CMK (cell line): ENCODE data around the gene TMEM141.
A peak's percentile ranks its signal among the peaks of the same experiment; 100 is the strongest.

Source experiments
- DNase-seq: peaks from one replicate; pipeline ENCODE4 v3.0.0-alpha.2; 2010; ENCODE audit warnings: low read depth

Gene TMEM141

DNA sequence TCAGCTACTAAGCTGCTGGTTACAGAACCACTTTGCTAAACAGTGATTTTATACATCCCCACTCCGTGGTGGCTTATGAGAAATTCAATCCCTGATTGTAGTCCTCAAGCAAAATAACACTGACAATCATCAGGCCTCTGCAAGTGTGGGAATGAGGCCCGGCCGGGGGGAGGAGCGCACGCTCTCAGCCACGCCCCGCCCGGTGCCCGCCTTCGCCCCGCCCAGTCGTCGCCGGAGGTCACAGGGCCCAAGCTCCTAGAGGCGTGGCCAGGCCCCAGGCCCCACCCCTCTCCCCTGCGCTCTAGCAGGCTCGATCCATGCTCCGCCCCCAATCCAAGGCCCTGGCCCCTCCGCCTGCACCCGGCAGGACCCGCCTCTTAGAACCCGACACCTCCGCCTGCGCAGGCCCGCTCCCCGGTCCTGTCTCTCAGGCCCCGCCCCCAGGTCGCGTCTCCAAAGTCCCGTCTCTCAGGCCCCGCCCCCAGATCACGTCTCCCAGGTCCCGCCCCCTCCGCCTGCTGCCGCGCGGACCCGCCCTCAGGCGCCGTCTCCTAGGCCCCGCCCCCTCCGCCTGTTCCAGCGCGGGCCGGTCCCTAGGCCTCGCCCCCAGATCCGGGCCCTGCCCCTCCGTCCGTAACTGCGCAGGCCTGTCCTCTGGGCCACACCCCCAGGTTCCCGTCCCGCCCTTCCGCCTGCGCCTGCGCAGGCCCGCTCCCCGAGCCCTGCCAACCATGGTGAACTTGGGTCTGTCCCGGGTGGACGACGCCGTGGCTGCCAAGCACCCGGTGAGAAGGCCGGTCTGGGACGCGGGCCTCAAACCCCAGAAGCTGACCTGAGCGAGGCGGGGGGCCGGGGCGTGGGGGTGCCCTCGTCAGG, at the start of gene TMEM141:
TSS of gene TMEM141 (plus strand) at position 705 of the 876 bp plus-strand sequence. CDS start at position 732, 27 bp downstream.
- peak; percentile 98 for DNase-seq

DNA sequence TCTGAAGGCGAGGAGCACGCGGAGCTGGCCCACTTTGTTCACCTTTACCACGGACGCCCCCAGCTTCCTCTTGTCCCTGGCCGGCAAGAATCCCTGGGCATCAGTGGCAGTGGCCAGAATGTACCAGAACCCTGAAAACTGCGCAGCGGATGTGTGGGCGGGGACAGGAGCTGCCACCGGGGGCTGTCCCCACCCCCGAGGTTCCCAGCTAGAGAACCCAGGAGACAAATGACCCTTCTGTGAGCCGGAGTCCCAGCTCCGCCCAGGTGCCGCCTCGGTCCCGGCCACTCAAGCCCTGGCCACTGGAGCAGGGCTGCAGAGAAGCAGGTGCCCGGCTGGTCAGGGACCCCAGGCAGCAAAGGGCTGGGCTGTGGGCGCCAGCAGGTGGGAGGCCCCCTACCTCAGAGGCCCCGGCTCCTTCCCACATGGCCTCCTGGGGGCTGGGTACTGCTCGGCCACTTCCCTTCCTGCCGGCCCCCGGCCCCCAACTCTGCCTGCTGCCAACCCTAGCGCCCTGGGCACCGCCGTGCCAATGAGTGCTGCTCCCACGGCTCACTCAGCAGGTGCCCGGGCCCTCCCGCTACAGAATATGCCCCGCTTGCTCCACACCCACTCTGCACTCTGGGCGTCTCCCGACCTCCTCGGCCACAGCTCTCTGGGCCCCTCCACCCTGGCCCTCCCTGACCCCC, 49.1 kb upstream of the TMEM141 start:
- no peak for DNase-seq

DNA sequence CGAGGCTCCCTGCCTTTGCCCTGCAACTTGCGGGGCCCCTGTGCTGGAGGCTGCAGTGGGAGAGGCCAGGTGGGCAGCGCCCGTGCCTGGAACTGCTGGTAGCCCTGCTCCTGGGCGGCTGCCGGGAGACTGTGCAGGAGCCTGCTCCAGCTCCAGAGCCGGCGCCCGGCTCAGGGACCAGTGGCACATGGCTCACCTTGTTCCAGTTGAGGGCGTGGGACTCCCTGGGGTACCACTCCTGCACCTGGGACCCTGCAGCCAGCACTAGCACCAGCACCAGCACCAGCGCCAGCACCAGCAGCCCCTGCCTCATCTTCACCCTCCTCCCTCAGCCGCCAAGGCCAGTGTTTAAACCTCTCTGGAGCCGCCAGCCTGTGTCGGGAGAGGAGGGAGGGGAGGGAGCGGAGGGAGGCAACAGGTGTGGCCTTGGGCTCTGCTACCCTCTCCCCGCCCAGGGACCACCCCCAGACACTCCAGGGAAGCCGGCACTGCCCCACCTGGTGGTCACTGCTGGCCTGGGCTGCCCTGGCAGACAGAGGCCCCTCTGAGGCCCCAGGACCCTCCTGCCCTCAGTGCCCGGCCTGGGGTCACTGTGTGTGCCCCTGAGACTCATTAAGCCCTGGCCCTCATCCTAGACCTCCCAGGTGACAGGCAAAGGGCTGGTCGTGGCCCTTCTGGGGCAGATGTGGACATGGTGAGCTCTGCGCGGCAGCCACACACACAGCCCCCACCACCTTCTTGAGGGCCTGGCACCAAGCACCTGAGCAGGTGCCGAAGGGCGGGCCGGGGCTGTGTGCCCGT, 48.4 kb upstream of the TMEM141 start, which contains the start of gene LCN10:
TSS of gene LCN10 (minus strand) at position 350 of the 801 bp plus-strand sequence. CDS start at position 313, 37 bp downstream.
- no peak for DNase-seq

GRCh38 chr9:136743639-136744211, 47.4 kb upstream of the TMEM141 start:
- DNase-seq: no peak

- no peak for DNase-seq
These were observed 46.4 kb upstream of the TMEM141 start for GRCh38 chr9:136744773-136745172.

- DNase-seq: no peak
These were observed 45.6 kb upstream of the TMEM141 start for GRCh38 chr9:136745389-136746154.

GRCh38 chr9:136746155-136746490, 45.0 kb upstream of the TMEM141 start:
- DNase-seq: no peak

- DNase-seq: no peak
These were observed 44.5 kb upstream of the TMEM141 start for GRCh38 chr9:136746621-136747020.

- no peak for DNase-seq
These were observed 43.7 kb upstream of the TMEM141 start for GRCh38 chr9:136747161-136748060.

DNA sequence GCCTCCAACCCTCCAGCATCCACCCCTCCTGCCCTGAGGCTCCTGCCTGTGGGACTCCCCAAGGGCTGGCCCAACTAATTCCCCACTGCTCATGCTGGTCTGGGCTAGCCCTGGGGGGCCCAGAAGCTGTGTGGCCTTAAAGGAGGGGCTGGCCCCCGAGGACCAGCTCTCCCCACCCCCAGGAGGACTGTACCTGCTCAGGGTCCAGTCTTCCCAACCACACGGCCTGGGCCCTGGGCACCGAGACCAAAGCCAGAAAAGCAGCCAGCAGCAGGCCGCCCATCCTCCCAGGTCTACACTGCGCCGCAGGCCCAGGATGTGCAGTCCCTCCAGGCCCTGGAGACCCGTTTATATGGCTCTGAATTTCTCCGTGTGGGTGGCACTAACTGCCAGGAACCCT, 42.9 kb upstream of the TMEM141 start, which contains the start of gene LCN6:
TSS of gene LCN6 (minus strand) at position 325 of the 400 bp plus-strand sequence. CDS start at position 283, 42 bp downstream.
- DNase-seq: no peak

GRCh38 chr9:136748666-136749611, 42.2 kb upstream of the TMEM141 start:
- no peak for DNase-seq

- no peak for DNase-seq
These were observed 40.6 kb upstream of the TMEM141 start for GRCh38 chr9:136750526-136750925.

DNA sequence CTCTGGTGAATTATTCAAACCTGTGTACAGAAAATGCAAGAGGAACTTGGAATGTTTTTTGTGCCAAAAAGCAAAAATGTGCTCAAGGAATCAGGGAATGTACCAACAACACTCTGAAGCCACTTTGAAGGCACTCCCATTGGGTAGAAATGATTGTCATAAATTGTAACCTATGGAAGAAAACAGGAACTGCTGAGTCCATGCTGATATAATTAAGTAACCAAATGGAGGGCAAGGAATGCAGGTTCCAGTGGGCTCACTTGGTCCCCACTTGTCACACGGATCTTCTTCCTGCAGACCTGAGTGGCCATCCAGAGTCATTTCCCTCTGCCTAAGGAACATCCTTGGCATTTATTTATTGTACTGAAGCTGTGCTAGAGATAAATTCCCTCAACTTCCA, 39.9 kb upstream of the TMEM141 start:
- DNase-seq: no peak

- no peak for DNase-seq
These were observed 39.3 kb upstream of the TMEM141 start for GRCh38 chr9:136751814-136752213.

DNA sequence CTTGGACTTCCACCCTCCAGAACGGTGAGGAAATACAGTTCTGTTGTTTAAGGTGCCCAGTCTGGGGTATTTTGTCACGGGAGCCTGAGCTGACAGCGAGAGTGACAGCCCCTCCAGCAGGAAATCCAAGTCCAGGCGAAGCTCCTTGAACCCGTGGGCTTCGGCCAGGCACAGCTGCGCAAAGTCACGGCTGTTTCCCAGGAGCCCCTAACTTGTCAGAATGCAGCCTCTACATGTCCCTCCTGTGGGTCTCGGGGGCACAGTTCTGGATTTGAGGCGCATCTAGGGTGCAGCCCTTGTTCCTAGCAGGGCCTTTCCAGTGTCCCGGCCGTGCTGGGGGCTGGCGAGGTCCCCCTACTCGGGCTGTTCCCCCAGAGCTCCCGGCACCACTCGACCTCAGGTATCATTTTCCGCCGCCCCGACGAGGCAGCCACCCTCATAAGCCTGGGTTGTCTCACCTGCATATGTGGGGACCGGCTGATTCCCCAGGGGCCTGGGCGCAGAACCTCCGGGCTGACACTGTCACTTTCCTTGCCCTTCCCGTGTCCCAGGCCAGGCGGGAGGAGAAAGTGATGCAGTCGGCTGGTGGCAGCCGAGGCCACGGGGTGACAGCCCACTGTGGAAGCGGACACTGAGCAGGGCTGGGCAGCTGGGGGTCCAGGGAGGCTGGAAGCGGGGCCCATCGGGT, 37.6 kb upstream of the TMEM141 start:
- DNase-seq: no peak

DNA sequence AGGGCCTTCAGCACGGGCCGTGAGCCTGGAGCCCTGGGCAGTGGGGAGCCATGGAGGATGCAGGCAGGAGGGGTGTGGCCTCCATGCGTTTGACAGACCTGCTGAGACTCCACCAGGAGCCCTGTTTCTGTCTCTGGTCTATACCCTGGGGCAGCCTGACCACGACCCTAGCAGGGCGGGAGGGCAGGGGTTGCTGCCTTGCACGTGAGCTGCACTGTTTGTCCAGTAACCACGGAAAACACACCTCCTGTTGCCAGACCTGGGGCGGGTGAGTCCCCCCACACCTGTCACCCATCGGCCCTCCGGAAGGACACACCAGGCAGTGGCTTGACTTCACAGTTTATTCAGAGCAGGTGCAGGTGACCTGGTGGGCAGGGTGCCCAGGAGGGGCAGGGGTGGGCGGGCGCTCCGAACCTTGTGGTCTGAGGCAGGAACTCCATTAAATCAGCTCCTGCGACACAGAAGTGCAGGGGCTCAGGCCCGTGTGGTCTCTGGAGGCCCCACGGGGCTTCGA, 37.0 kb upstream of the TMEM141 start:
- no peak for DNase-seq

GRCh38 chr9:136754626-136755301, 36.4 kb upstream of the TMEM141 start:
- no peak for DNase-seq
